Left ventricle myocardium superior (tissue), 1 donor: ENCODE data around the gene ANO6. TPM values are rescaled to one million over a fixed set of nuclear protein-coding genes. Genes with fewer than 3 reads are reported as not detected.

Experiments
- ATAC-seq: fragments of 200-7000 bp; cut with Tn5 transposase; one replicate; pipeline ENCODE4 v1.9.1; 2020; ENCODE audit warnings: mild to moderate bottlenecking, moderate library complexity
- DNase-seq: peaks from one replicate; pipeline ENCODE4 v3.0.0-alpha.2; 2020
- intact Hi-C: fragments of 100-400 bp; cut with micrococcal nuclease; formaldehyde crosslinking; loops from one replicate; pipeline ENCODE4 v1.11.0; 2022
- total RNA-seq: library from RNA; stranded (reverse); fragmentation: NEBNext Ultra II Directional; extraction: Animal tissue kit (Norgen Biotek cat#: 25700); gene quantifications from one replicate; pipeline ENCODE4 v1.2.1, GENCODE V29; 2021
- donor health status: DM: no; HTN: yes; CAD: no; lungs with severe emphysema.

The ANO6 gene
- total RNA-seq, 1 donor from 2014 or later, result 44.9 TPM

GRCh38 chr12:45411626-45412025 is 195.7 kb downstream of the ANO6 start:
- no peak for ATAC-seq
- DNase-seq, result no peak
- intact Hi-C loops, result no loop called here

DNA sequence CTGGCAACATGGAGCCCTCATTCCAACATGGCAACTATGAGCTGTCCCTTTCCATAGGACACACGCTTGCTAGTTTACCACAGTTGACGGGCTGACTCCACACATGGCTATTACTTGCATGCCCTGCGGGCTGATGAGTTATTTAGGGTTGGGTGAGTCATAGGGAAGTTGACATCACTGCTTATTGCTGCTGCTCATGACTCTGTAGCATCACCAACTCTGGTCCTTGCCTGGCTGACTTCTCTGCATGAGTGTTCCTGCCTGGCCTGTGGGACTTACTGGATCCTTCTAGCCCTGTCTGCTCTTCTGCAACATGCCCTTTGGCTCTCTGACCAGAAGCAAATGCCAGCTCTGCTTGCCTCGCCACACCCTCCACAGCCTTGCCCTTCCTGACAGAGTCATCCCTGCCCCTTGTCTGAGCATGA is 199.5 kb downstream of the ANO6 start:
- DNase-seq (peak; percentile 34), ATAC-seq (peak; percentile 99)
- intact Hi-C loops, result no loop called here

DNA sequence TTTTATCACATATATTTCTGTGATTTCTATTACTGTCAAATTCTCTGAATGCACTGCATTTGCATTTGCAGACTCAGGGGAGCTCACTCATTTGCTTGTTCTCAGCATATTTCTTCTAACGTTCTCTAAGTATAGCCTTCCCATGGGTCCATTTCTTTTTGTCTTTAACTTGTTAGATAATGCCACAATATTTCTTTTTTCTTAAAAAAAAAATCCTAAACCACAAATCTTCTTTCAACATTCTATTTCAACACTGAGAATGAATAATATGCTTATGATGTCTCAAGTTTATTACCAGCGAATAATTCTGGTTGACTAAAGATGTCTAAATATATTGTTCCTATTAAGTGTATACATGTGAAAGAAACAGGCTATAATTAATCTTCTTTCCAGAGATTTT is 200.2 kb downstream of the ANO6 start:
- DNase-seq, result no peak
- intact Hi-C loops, result no loop called here
- no peak for ATAC-seq

- no peak for DNase-seq
- no peak for ATAC-seq
- intact Hi-C loops, result no loop called here
Measured at GRCh38 chr12:45418520-45418919, 202.6 kb downstream of the ANO6 start.

DNA sequence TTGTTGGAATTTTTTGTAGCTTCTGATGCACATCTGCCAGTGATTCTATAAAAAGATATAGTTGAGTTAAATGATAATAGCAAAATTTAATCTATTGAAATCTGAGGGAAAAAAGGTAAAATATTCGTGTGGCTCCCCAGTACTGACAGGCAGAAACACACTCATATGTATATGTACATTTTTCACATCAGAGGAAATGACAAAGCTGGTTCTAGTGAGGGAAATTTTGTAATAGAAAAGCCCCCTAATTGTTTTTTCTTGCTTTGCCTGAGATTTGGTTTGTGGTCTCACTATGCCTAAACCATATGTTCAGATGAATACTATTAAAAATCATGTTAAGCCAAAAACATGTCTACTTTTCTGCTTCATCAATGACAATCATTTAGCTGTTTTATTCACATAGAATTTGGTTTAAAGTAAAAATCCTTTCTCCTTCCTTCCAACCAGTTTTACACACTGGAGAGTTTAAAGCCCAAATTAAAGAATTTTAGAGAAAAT is 203.5 kb downstream of the ANO6 start:
- DNase-seq (no peak), ATAC-seq (no peak)
- intact Hi-C loops, result no loop called here

DNA sequence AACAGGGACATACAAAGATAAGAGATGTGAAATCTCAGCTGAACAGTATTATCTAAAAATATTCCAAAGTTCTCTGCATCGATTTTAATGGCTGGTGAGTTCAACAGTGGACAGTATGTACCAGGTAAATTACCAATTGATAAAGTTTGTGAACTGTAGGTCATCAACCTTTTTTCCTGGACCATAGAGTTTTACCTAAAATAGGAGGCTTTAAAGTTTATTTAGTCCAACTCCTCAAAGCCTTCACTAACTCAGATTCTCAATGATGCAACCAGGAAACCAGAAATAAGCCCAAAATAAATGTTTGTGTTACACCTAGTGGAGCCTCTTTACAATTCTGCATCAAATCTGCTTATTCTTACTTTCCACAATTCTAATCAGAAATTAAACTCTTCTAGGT is 205.8 kb downstream of the ANO6 start:
- intact Hi-C loops, result no loop called here
- ATAC-seq, result no peak
- no peak for DNase-seq

DNA sequence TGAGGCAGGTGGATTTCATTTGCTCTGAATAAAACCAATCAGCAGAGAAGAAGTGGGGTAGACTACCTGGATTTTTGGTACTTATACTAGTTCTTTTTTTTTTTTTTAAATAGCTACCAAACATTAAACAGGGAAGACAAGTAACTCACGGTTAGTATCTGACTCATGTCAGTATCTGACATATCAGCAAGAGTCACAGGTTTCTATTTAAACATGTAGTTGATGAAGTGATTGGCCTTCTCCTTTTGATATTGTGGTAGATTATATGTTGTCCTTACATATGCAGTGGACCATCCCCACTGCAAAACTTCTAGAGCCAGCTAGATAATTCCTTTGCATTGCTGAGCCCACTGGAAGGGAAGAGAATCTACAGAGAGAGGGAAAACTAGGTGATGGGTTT is 208.0 kb downstream of the ANO6 start:
- no peak for DNase-seq
- intact Hi-C loops, result no loop called here
- ATAC-seq, result no peak

- DNase-seq, result no peak
- no peak for ATAC-seq
- intact Hi-C loops, result no loop called here
Measured at GRCh38 chr12:45425426-45425825, 209.5 kb downstream of the ANO6 start.

- no peak for DNase-seq
- intact Hi-C loops, result no loop called here
- ATAC-seq, result peak; percentile 90
Measured at GRCh38 chr12:45426294-45426693, 210.4 kb downstream of the ANO6 start.

- peak; percentile 95 for ATAC-seq
- DNase-seq, result peak; percentile 50
- intact Hi-C loops, result no loop called here
Measured at GRCh38 chr12:45427042-45427441, 211.1 kb downstream of the ANO6 start.

- DNase-seq (no peak), ATAC-seq (no peak)
- intact Hi-C loops, result no loop called here
Measured at GRCh38 chr12:45429831-45430230, 213.9 kb downstream of the ANO6 start.

DNA sequence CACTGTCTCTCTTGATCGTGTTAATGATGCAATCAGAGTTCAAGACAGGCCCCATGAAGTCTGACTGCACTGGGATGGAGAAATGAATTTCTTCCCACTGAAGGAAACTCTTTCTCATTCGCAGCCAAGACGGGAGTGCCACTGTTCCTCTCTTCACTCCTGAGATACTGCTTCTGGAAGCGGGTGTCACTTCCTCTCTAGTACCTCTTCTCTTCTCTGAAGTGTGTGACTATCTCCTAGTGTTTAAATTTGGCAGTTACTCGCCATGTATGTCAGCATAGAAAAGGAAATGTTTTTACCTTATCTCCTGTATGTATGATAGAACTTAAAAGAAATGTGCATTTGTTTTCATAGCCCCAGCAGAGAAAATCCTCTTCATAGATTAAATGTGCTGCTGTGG is 215.2 kb downstream of the ANO6 start:
- DNase-seq, result no peak
- ATAC-seq, result no peak
- intact Hi-C loops, result no loop called here

- DNase-seq, result no peak
- no peak for ATAC-seq
- intact Hi-C loops, result no loop called here
Measured at GRCh38 chr12:45432710-45433109, 216.8 kb downstream of the ANO6 start.

GRCh38 chr12:45433441-45433868 is 217.6 kb downstream of the ANO6 start:
- intact Hi-C loops, result no loop called here
- ATAC-seq (no peak), DNase-seq (no peak)

GRCh38 chr12:45434094-45434493 is 218.2 kb downstream of the ANO6 start:
- DNase-seq, result no peak
- ATAC-seq, result no peak
- intact Hi-C loops, result no loop called here

- DNase-seq (no peak), ATAC-seq (peak; percentile 73)
- intact Hi-C loops, result no loop called here
Measured at GRCh38 chr12:45435945-45436710, 220.2 kb downstream of the ANO6 start.

GRCh38 chr12:45439039-45439438 is 223.1 kb downstream of the ANO6 start:
- intact Hi-C loops, result no loop called here

DNA sequence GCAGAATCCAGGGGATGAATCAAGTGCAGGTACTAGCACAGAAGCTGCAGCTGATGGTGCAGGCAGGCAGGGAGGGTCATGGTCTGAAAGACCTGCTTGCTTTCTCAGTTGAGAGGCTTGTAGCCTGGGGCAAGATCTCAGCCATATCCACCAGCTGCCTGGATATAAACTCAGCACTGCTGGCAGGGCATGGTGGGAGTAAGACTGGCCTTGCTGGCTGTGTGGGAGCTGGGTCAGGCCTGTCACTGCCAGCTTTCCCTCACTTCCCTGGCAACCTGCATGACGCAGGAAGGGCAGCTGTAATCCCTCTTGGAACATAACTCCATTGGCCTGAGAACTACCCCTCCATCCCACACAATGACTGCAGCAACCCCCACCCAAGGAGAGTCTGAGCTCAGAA is 230.1 kb downstream of the ANO6 start:
- intact Hi-C loops, result no loop called here
- DNase-seq, result no peak
- ATAC-seq, result peak; percentile 60

More at GRCh38 chr12:45439039-45439438, 223.1 kb downstream of the ANO6 start:
- no peak for DNase-seq
- no peak for ATAC-seq

- intact Hi-C loops, result no loop called here
- ATAC-seq, result no peak
Measured at GRCh38 chr12:45458238-45458637, 242.3 kb downstream of the ANO6 start.

DNA sequence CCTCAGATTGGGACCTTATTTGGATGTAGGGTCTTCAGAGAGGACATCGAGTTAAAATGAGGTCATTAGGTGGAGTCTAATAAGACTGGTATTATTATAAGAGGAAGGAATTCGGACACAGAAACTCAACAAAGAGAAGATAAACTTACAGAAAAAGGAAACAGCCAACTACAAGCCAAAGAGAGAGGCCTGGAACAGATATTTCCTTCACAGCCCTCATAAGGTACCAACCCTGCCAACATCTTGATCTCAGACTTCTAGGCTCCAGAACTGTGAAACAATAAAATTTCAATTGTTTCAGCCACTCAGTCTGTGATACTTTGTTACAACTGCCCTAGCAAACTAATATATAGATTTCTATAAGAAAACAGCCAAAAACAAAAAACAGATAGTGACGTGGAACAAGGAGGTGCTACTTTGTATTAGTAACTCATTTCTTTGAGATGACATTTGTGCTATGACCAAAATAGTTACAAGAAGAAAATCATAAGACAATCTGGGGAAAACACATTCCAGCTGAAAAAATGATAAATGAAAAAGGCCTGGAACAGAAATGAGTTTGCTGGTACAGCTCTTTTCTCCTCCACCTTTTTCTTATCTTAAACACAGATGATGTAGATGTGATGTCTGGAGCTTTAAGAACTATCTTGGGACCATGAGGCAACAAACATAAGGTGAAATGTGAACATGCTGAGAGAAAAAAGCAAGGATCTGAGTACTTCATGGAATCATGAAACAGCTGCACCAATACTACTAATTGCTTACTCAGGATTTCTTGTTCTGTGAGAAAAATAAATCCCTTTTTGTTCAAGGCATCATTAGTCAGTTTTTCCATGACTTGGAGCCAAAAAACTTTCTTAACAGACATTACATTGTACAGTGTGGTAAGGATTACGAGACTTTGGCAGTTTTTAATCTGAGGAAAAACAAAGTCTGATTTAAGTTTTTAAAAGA is 243.2 kb downstream of the ANO6 start:
- intact Hi-C loops, result no loop called here
- ATAC-seq, result peak; percentile 87

More at GRCh38 chr12:45458238-45458637, 242.3 kb downstream of the ANO6 start:
- DNase-seq, result no peak

More for the DNA sequence above, 243.2 kb downstream of the ANO6 start:
- no peak for DNase-seq
